ENCODE data around the gene CPN1. TPM values are rescaled to one million over a fixed set of nuclear protein-coding genes. Genes with fewer than 3 reads are reported as not detected.

CPN1 gene
- total RNA-seq, 1 donor from 2014 or later: not detected

GRCh38 chr10:99995269-99995668 is 86.4 kb downstream of the CPN1 start:
- Mint-ChIP-seq H3K27me3 (no peaks in the 10 kb centered on the region), H3K36me3 (peaks cover 6% of the 10 kb centered on the region), H3K9me3 (no peaks in the 10 kb centered on the region), H3K4me1 (ENCODE audit: unreplicated experiment) (peaks cover 44% of the 10 kb centered on the region), H3K27ac (peak overlapping the region; percentile 89), H3K4me3 (peak overlapping the region; percentile 62)
- no peak for DNase-seq (ENCODE audit: extremely low spot score, unreplicated experiment)
- no peak for TF ChIP-seq CTCF (conservative IDR thresholded peaks at IDR 0.05)

- DNase-seq (ENCODE audit: extremely low spot score, unreplicated experiment): no peak
- no peaks in the 10 kb centered on the region for H3K9me3 Mint-ChIP-seq
- H3K36me3 Mint-ChIP-seq: peaks cover 6% of the 10 kb centered on the region
- H3K27me3 Mint-ChIP-seq: no peaks in the 10 kb centered on the region
- TF ChIP-seq CTCF (conservative IDR thresholded peaks at IDR 0.05): no peak
- H3K4me1 Mint-ChIP-seq (ENCODE audit: unreplicated experiment): peaks cover 40% of the 10 kb centered on the region
- H3K27ac Mint-ChIP-seq: peak overlapping the region; percentile 89
- no peak overlapping the region for H3K4me3 Mint-ChIP-seq
Observed at GRCh38 chr10:99994801-99995200, 86.9 kb downstream of the CPN1 start.

GRCh38 chr10:99993701-99994689 is 87.7 kb downstream of the CPN1 start:
- H3K27ac Mint-ChIP-seq: peak overlapping the region; percentile 89
- H3K27me3 Mint-ChIP-seq: no peaks in the 10 kb centered on the region
- no peak for TF ChIP-seq CTCF (conservative IDR thresholded peaks at IDR 0.05)
- peaks cover 6% of the 10 kb centered on the region for H3K36me3 Mint-ChIP-seq
- H3K4me1 Mint-ChIP-seq (ENCODE audit: unreplicated experiment): peaks cover 32% of the 10 kb centered on the region
- DNase-seq (ENCODE audit: extremely low spot score, unreplicated experiment): no peak
- no peaks in the 10 kb centered on the region for H3K9me3 Mint-ChIP-seq
- no peak overlapping the region for H3K4me3 Mint-ChIP-seq

Other genes starting within 250 kb of the CPN1 start
- 17.3 and 17.7 TPM in 2 replicates for gene DNMBP, start 71.9 kb downstream of the CPN1 start, total RNA-seq (ENCODE audit: low replicate concordance)
- gene ERLIN1, start 104.2 kb upstream of the CPN1 start, total RNA-seq (ENCODE audit: low replicate concordance): 28.6 and 37.1 TPM in 2 replicates
- gene CHUK, start 147.7 kb upstream of the CPN1 start, total RNA-seq (ENCODE audit: low replicate concordance): 18.5 and 20.1 TPM in 2 replicates
- gene CWF19L1, start 185.8 kb upstream of the CPN1 start, total RNA-seq (ENCODE audit: low replicate concordance): 18.4 and 25.1 TPM in 2 replicates
- 39.5 and 59.3 TPM in 2 replicates for gene BLOC1S2, start 204.8 kb upstream of the CPN1 start, total RNA-seq (ENCODE audit: low replicate concordance)
- gene PKD2L1, start 248.4 kb upstream of the CPN1 start, total RNA-seq (ENCODE audit: low replicate concordance): 0.26 TPM in 1 of 2 replicates, not detected in the other

All from type B pancreatic cell (in vitro differentiated cells).